K562 (cell line): ENCODE data around the gene DNAJC8. TPM values are rescaled to one million over a fixed set of nuclear protein-coding genes. Genes with fewer than 3 reads are reported as not detected.

ENCODE experiments used
- ATAC-seq: fragments of 200-7000 bp; cut with Tn5 transposase; 3 replicates; pipeline ENCODE4 v1.9.1; 2020; ENCODE audit warnings: moderate library complexity
- BruUV-seq: library from RNA; stranded (reverse); fragments of 400-500 nt; replicated peaks from 2 replicates; lab custom pipeline; 2021; lab: Mats Ljungman, UMichigan
- CTCF ChIA-PET: fragments of 300-600 bp; formaldehyde crosslinking; extraction: SDS; loops from one replicate; lab custom pipeline; 2021; ENCODE audit warnings: low intra/inter-chr PET ratio; lab: Yijun Ruan, JAX
- POLR2A ChIA-PET: fragments of 300-600, 350-650 bp; sonication (Branson Sonifier 250); formaldehyde crosslinking; extraction: SDS; loops from one replicate; lab custom pipeline; 2021; ENCODE audit warnings: antibody characterized with exemption, inconsistent platforms; lab: Yijun Ruan, JAX
- DNase-seq, 4 experiments: peaks; one replicate each; pipeline versions ENCODE4 v3.0.0 to v3.0.0-alpha.2; 2011 to 2018; ENCODE audit warnings: low spot score in 3 of 4, mixed read lengths in 3 of 4; ENCODE audit errors: extremely low read depth in 1 of 4
- FAIRE-seq: peaks from 2 replicates; lab custom pipeline; 2011; peaks lifted over from hg19 to GRCh38; lab: Jason Lieb, UNC
- H2AFZ ChIP-seq: 2 replicates; pipeline ENCODE4 v1.6.0; 2011; ENCODE audit warnings: low read depth, low read length, control low read depth, inconsistent platforms
- H3K27ac ChIP-seq: fragments of 200-600 bp; 3 replicates; pipeline ENCODE4 v1.8.0; 2011; ENCODE audit warnings: low read depth, mild to moderate bottlenecking, control low read depth, inconsistent platforms, low read length, moderate library complexity, mixed read lengths; ENCODE audit errors: extremely low read depth
- H3K27me3 ChIP-seq, 2 experiments: fragments of 300-600 bp in 1 of 2; 2 replicates in 1 of 2; 3 replicates in 1 of 2; pipeline versions ENCODE4 v1.6.0 to v1.8.0; 2011; ENCODE audit warnings: inconsistent platforms in 2 of 2, low read length in 2 of 2, mild to moderate bottlenecking in 1 of 2, mixed read lengths in 1 of 2, moderate library complexity in 1 of 2; ENCODE audit not compliant: control insufficient read depth in 2 of 2, insufficient read depth in 2 of 2
- H3K36me3 ChIP-seq: fragments of 300-600 bp; 3 replicates; pipeline ENCODE4 v1.8.0; 2011; ENCODE audit warnings: mild to moderate bottlenecking, low read length, inconsistent platforms; ENCODE audit not compliant: control insufficient read depth, insufficient read depth
- H3K4me1 ChIP-seq, 2 experiments: fragments of 200-600 bp in 1 of 2; replicated peaks in 1 of 2; 2 replicates in 1 of 2; 3 replicates in 1 of 2; pipeline versions ENCODE4 v1.5.1 to v1.8.0; 2011; ENCODE audit warnings: inconsistent platforms in 2 of 2, low read length in 2 of 2, mild to moderate bottlenecking in 1 of 2, mixed read lengths in 1 of 2, moderate library complexity in 1 of 2; ENCODE audit not compliant: control insufficient read depth in 2 of 2, insufficient read depth in 2 of 2
- H3K4me2 ChIP-seq: 2 replicates; pipeline ENCODE4 v1.6.1; 2011; ENCODE audit warnings: low read length, control low read depth, inconsistent platforms, mixed read lengths; ENCODE audit not compliant: insufficient read depth
- H3K4me3 ChIP-seq: fragments of 200-600 bp; sonication (generic), shearing (Covaris generic); 2 replicates; pipeline ENCODE4 v1.5.1; 2016; ENCODE audit warnings: control low read depth, inconsistent platforms
- H3K79me2 ChIP-seq: fragments of 200-600 bp; 3 replicates; pipeline ENCODE4 v1.8.0; 2011; ENCODE audit warnings: low read length, inconsistent platforms; ENCODE audit not compliant: control insufficient read depth, insufficient read depth
- H3K9ac ChIP-seq, 2 experiments: 2 replicates each; pipeline versions ENCODE4 v1.6.0 to v1.6.1; 2011; ENCODE audit warnings: low read depth in 2 of 2, low read length in 2 of 2, control low read depth in 1 of 2, inconsistent platforms in 1 of 2, mild to moderate bottlenecking in 1 of 2, mixed read lengths in 1 of 2; ENCODE audit not compliant: insufficient read depth in 1 of 2
- H3K9me1 ChIP-seq: one replicate; pipeline ENCODE4 v1.6.0; 2011; ENCODE audit warnings: inconsistent platforms, mild to moderate bottlenecking, low read length, moderate library complexity; ENCODE audit not compliant: control insufficient read depth, insufficient read depth
- H3K9me3 ChIP-seq: replicated peaks from 2 replicates; pipeline ENCODE4 v1.5.1; 2011; ENCODE audit warnings: low read depth, low read length, inconsistent platforms; ENCODE audit not compliant: control insufficient read depth, insufficient read depth
- H4K20me1 ChIP-seq: replicated peaks from 2 replicates; pipeline ENCODE4 v1.6.1; 2011; ENCODE audit warnings: low read length, inconsistent platforms, mixed read lengths; ENCODE audit not compliant: control insufficient read depth, insufficient read depth
- ARNT ChIP-seq, 2 experiments: fragments of 450-650 bp; IDR thresholded peaks; 2 replicates each; pipeline ENCODE4 v1.6.1; 2016; ENCODE audit warnings: mild to moderate bottlenecking in 1 of 2
- E4F1 ChIP-seq: fragments of 250-450 bp; sonication (Bioruptor Pico); IDR thresholded peaks from 2 replicates; pipeline ENCODE4 v1.5.0; 2021; ENCODE audit warnings: mild to moderate bottlenecking, borderline replicate concordance
- EZH2 ChIP-seq: IDR thresholded peaks from 2 replicates; pipeline ENCODE4 v1.6.1; 2012; ENCODE audit warnings: low read depth, mild to moderate bottlenecking, inconsistent platforms, low read length, borderline replicate concordance
- FOXA1 ChIP-seq: fragments of 450-650 bp; IDR thresholded peaks from 2 replicates; pipeline ENCODE4 v1.6.1; 2016; ENCODE audit warnings: mild to moderate bottlenecking, borderline replicate concordance
- ZBTB33 ChIP-seq: sonication (generic); formaldehyde crosslinking; IDR thresholded peaks from 2 replicates; pipeline ENCODE4 v1.8.1; 2023; ENCODE audit warnings: mild to moderate bottlenecking, missing genetic modification reagents
- ZNF830 ChIP-seq: fragments of 250-450 bp; sonication (Bioruptor Pico); IDR thresholded peaks from 2 replicates; pipeline ENCODE4 v1.5.0; 2021; ENCODE audit warnings: mild to moderate bottlenecking
- WGBS: fragments of 100-300 bp; shearing (Covaris generic); methylation state at CpG from one replicate; pipeline ENCODE4 v1.1.6; 2016; ENCODE audit warnings: low coverage, mixed read lengths; ENCODE audit not compliant: insufficient coverage; ENCODE audit errors: missing lambda C conversion rate; 5-methylcytosine and 5-hydroxymethylcytosine counted together
- in situ Hi-C: fragments of 300-500 bp; cut with MboI; formaldehyde crosslinking; loops from 4 replicates; pipeline ENCODE4 v1.15.0; 2018; ENCODE audit warnings: inconsistent platforms, mixed read lengths
- intact Hi-C: fragments of 100-400 bp; cut with micrococcal nuclease; formaldehyde crosslinking; loops from 2 replicates; pipeline ENCODE4 v1.14.2; 2022
- polyA plus RNA-seq, 8 experiments: library from polyadenylated mRNA; depleted of rRNA in 4 of 8; stranded (reverse) in 5 of 8; unstranded in 3 of 8; fragments of >200 nt; fragmentation: Nextera tagmentation in 2 of 8; fragmentation: Illumina TruSeq in 1 of 8; extraction: Ambion mirVana in 2 of 8; extraction: Trizol in 1 of 8; gene quantifications; 2 replicates each; pipeline versions ENCODE4 v1.2.1 to v1.2.3, GENCODE V29; 2011 to 2014; ENCODE audit warnings: inconsistent platforms in 1 of 8, missing spikeins in 1 of 8
- total RNA-seq, 7 experiments: library from RNA; depleted of rRNA in 6 of 7; stranded (reverse); fragments of >200 nt in 6 of 7; fragmentation: Illumina TruSeq in 2 of 7; extraction: Trizol in 2 of 7; gene quantifications; 2 replicates each; pipeline versions ENCODE4 v1.2.1 to v1.2.3, GENCODE V29; 2011 to 2021; ENCODE audit warnings: low replicate concordance in 1 of 7

DNAJC8 gene
- total and polyA plus RNA-seq, 9 of the 15 experiments (the other 6 are each of a cell fraction or from before 2014, with no cell fraction given), result 143 to 508 (median 209) TPM

GRCh38 chr1:28194326-28195035, 38.3 kb downstream of the DNAJC8 start (continued):
- no peak for TF ChIP-seq E4F1 (CRISPR knock-in tag)

DNA sequence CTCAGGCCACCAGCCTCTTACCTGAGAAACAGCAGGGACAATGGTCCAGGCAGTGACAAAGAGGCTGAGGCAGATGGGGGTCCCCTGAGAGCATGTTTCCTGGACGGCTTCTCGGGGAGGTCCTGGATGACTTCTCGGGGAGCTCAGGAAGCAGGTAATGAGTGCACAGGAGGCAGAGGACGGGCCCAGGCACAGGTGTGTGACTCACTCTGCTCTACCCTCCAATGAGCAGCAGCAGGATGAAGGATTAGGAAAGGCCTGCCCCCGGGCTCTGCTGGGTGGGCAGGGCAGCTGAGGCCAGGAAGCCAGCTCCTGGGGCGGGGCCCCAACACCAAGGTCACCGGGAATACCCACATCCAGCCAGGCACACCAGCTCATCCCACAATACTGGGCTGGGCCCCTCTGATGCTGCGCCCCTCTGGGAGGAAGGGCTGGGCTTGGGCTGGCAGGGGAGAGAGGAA, 39.1 kb downstream of the DNAJC8 start:
- intact Hi-C loops, result no loop called here
- no peak for ATAC-seq
- TF ChIP-seq EZH2 (no peak), FOXA1 (no peak), ZNF830 (no peak), ZBTB33 (no peak), ARNT (IDR thresholded peaks at IDR 0.05) (no peak)
- TF ChIP-seq, all 486 proteins: peak for 0
- Histone ChIP-seq H3K79me2 (no peaks in the 10 kb centered on the region), H3K9me3 (no peaks in the 10 kb centered on the region), H3K9ac (no peak overlapping the region; a peak in 1 of 4 replicates), H3K36me3 (peaks cover 13% of the 10 kb centered on the region; the same call in 2 of the 3 replicates), H3K4me3 (no peak overlapping the region), H3K4me1 (peaks cover 25 to 28% of the 10 kb centered on the region in 2 experiments), H2AFZ (no peak overlapping the region), H3K9me1 (no peaks in the 10 kb centered on the region), H4K20me1 (no peaks in the 10 kb centered on the region), H3K4me2 (no peak overlapping the region), H3K27me3 (no peaks in the 10 kb centered on the region), H3K27ac (no peak overlapping the region)
- 68% methylated on average over 8 of the region's 8 CpGs for WGBS
- in situ Hi-C loops, result loop anchor here (10.0 kb wide), 1 partner anchor 329 kb away; no protein-coding TSS in a partner anchor
- FAIRE-seq, result no peak
- BruUV-seq, result no TSS peak
- CTCF ChIA-PET, result no interaction called here
- DNase-seq, result peak in 1 of 4 experiments; percentile 9
- POLR2A ChIA-PET, result interaction anchor here (0.6 to 1.0 kb wide), 3 partner anchors 11 to 567 kb away, joined by 3 to 4 read pairs (median 3); no protein-coding TSS in a partner anchor
